ENCODE results near the gene SINHCAF.

Gene SINHCAF

DNA sequence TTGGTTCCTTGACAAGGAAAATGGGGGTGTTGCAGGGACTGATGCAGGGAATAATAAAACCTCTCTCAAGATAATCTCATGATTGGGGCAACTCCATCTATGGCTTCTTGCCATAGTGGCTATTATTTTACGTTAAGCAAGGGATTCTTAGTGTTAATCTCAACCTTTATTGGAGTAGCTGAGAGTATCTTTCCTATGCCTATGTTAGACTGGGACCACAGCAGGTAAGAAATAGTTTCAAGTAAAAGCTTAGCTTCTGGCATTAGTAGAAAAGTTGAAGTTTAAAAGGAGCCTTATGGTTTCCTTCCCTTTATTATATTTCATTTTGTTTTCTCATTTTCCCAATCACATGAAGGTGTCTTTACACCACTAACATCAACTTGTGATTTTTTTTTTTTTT, 16.7 kb downstream of the SINHCAF start:
- FAIRE-seq, result no peak
- TF ChIP-seq POLR2A (IDR thresholded peaks at IDR 0.05; ENCODE audit: low read depth, low read length), result no peak
- DNase-seq (ENCODE audit: insufficient read length, low spot score), result no peak

DNA sequence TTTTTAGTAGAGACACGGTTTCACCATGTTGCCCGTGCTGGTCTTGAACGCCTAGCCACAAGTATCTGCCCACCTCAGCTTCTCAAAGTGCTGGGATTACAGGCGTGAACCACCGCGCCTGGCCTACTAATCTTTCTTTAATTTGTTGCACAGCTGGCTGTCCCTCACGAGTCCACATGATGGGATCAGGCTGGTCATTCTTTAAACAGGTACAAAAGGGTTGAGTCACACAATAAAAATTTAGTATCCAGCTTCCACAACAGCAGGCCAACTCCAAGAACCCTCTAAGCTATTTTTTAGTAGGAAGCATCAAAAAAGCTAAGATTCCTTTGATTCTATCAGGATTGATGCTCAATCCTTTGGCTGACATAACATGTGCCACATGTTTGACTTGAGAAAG, 17.8 kb downstream of the SINHCAF start:
- DNase-seq (ENCODE audit: insufficient read length, low spot score), result no peak
- TF ChIP-seq POLR2A (IDR thresholded peaks at IDR 0.05; ENCODE audit: low read depth, low read length), result no peak
- FAIRE-seq, result no peak

DNA sequence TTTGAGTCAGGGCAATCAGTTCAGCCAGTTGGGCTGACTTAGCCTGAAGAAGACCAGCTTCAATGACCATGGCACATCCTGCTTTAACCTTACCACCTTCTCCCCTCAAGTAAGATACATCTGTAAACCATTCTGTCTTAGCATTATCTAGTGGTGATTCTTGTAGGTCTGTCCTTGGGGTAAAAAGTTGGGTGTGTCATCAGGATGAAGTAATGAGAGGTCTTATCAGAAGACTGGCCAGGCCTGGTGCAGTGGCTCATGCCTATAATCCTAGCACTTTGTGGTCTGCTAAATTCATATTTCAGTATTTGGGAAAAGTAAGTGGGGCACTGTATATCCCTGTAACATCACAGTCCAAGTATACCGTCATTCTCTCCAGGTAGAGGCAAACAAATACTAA, 19.1 kb downstream of the SINHCAF start:
- DNase-seq (ENCODE audit: insufficient read length, low spot score), result no peak
- no peak for FAIRE-seq
- no peak for TF ChIP-seq POLR2A (IDR thresholded peaks at IDR 0.05; ENCODE audit: low read depth, low read length)

DNA sequence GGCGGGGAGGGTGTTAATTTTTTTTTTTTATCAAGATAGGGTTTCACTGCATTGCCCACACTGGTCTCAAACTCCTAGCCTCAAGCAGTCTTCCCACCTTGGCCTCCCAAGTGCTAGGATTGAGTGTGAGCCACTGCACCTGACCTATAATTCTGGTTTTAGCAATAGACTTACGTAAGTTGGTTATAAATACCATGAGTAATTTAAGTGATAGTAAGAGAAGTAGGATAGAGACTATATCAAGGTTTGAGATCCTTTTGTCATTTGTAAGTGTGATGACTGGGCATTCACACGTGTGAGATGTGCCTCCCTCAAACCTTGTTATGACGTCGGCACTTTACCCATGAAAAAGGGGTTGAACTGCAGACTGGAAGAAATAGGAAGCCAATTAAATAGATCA, 22.5 kb downstream of the SINHCAF start:
- no peak for DNase-seq (ENCODE audit: insufficient read length, low spot score)
- TF ChIP-seq POLR2A (IDR thresholded peaks at IDR 0.05; ENCODE audit: low read depth, low read length), result no peak
- no peak for FAIRE-seq

DNA sequence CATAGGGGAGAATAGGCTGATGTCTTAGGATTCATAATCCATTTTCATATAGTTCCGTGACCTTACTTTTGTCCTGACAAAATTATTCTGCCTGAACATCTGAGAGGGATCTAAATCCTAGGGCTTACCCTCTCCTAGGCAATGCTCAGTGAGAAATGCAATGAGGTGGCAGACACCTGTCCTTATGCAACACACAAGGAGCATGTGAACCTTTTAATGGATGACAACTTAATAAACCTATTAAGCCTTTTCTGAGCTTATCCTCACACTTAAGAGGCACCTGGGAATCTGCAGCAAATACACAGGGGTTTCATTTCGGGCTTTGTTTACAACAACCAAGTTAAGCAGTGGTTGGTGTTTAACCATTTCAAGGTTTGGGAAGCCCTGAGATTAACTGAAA, 24.6 kb downstream of the SINHCAF start:
- TF ChIP-seq POLR2A (IDR thresholded peaks at IDR 0.05; ENCODE audit: low read depth, low read length), result no peak
- FAIRE-seq (no peak), DNase-seq (ENCODE audit: insufficient read length, low spot score) (no peak)

DNA sequence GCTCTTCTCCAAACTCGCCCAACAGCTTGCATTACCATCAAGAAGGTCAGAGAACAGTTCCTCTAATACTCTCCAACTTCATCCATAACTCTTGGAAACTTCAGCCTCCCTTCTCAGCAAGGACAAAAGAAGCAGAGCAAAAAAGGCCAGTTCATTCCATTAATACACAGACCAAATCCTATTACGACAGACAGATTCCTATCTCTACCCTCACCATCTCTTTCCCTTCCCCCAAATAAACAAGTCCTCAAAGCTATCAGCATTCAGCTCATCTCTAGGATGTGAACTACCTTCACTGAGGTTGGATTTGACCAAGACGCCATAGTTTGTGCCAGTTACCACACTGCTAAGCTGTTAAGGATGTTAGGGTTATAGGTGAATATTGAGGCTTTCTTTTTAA, 25.2 kb downstream of the SINHCAF start:
- TF ChIP-seq POLR2A (IDR thresholded peaks at IDR 0.05; ENCODE audit: low read depth, low read length), result no peak
- DNase-seq (ENCODE audit: insufficient read length, low spot score) (no peak), FAIRE-seq (no peak)

DNA sequence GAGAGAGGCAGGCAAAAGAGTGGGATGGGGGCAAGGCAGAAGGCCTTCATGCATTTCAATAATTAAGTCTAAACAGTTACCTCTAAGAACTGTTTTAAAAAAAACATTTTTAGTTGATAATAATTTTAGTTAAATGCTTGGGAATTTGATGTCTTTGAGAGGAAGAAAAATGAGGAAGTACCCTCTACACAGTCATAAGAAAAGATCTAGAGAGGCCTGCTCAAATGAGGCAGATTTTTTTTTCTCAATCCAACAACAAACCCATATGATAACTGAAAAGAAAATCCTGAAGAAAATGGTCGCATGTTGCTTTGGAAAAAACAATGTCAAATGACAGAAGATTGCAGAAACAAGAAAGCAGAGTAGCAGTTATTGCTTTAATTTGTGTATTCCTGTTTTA, 25.6 kb downstream of the SINHCAF start:
- no peak for FAIRE-seq
- no peak for TF ChIP-seq POLR2A (IDR thresholded peaks at IDR 0.05; ENCODE audit: low read depth, low read length)
- no peak for DNase-seq (ENCODE audit: insufficient read length, low spot score)

DNA sequence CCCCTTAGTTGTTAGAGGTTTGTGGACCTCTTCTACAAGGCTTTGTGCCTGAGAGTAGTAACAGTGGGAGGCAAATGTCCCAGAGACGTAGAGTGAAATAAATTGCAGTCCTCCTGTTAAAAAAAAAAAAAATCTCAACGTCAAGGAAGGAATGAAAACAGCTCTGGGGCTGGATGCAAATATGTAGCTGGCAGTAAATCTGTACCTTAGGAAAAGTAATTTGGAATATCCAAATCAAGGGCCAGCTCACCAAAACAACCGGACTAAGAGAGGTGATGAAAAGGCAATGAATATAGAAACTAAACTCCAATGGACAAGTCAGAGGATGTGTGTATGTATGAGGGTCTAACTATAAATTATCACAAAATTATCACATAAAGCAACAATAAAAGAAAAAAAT, 27.0 kb downstream of the SINHCAF start:
- DNase-seq (ENCODE audit: insufficient read length, low spot score) (no peak), FAIRE-seq (no peak)
- no peak for TF ChIP-seq POLR2A (IDR thresholded peaks at IDR 0.05; ENCODE audit: low read depth, low read length)

DNA sequence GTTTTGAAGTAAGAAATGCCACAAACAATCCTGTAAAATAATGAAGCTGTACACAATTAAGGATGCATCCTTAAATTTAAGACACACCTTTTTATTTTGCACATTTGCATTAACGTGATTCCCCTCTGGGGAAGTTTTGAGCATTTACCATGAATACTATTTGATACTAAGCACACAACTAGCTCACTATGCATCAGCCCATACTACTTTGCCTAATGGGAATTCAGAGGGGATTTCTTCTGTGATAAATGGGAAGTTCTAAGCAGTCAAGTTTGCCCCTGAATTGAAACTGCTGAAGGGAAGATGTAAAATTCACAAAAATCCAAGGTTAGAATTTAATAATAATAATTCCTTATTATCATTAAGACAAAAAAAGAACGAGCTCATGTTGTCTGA, 27.4 kb downstream of the SINHCAF start:
- FAIRE-seq (no peak), DNase-seq (ENCODE audit: insufficient read length, low spot score) (no peak)

DNA sequence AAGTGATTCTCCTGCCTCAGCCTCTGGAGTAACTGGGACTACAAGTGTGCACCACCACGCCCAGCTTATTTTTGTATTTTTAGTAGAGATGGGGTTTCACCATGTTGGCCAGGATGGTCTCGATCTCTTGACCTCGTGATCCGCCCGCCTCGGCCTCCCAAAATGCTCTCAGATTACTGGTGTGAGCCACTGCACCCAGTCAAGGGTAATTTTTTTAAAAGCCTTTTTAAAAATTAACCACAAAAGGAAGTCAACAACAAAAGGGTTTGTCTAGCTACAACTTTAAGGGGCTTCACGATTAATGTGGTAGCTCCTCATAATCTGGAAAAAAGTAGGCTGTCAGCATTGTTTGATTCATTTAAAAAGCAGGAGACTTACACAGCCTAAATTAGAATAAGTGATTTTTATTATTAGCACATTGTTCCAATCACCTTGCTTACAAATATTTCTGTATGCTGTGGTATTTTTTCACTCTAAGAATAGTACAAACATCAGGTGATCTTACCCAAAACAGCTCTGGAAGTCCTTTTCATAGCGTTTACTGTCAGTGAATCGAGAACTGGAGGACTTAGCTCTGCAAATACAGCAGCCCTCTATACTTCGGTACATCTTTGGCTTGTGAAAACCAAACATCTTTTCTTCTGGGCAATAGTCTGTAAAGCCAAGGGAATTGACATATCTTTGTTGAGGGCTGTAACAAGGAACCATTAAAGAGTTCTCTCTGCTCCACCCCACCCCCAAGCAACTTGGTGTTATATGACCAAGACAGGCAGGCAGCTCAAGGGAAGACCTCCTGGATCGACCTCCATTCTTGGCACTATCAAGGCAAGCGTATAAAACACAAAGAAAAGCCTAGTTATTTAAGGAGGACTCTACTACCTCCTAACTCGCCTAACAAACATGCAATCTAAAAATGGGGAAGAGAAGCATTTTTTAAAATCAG, 28.1 kb downstream of the SINHCAF start:
- DNase-seq (ENCODE audit: insufficient read length, low spot score), result no peak
- FAIRE-seq, result no peak
- TF ChIP-seq POLR2A (IDR thresholded peaks at IDR 0.05; ENCODE audit: low read depth, low read length), result no peak

More for the DNA sequence above, 27.4 kb downstream of the SINHCAF start:
- no peak for TF ChIP-seq POLR2A (IDR thresholded peaks at IDR 0.05; ENCODE audit: low read depth, low read length)

DNA sequence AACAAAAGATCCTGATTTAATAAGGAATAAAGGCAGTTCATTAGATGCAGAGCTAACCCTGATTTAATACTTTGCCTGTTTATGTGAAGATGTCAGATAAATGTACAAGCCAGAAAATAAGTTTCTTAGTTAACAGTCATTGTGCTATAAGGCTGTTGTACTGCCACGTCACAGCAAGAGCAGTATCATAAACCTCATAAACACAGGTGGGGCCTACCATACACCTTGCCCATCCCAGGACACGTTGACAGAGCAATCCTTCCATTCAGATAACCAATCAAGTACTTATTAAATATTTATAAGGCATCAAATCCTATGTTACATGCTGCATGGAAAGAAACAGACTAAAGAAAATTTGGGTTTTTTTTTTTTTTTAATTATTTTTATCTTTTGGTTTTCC, 36.5 kb downstream of the SINHCAF start:
- DNase-seq (ENCODE audit: insufficient read length, low spot score) (no peak), FAIRE-seq (no peak)
- no peak for TF ChIP-seq POLR2A (IDR thresholded peaks at IDR 0.05; ENCODE audit: low read depth, low read length)

DNA sequence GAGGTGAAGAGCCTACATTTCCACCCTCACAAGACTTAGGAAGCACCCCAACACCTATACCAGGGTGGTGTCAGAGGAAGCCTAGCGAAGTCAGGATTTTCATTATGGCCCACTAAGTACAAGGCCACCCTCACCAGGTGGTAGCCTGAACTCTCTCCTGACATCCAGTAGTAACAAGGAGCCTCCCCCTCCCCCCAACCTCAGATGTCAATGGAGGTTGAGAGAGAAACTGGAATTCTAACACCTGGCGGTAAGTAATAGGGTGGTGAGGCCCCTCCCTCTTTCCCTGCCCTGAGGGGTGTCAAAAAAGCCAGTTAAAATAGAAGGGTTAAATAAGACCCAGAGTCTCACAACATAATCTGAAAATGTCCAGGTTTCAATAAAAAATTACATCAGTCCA, 37.6 kb downstream of the SINHCAF start:
- FAIRE-seq, result no peak
- DNase-seq (ENCODE audit: insufficient read length, low spot score), result no peak
- no peak for TF ChIP-seq POLR2A (IDR thresholded peaks at IDR 0.05; ENCODE audit: low read depth, low read length)

DNA sequence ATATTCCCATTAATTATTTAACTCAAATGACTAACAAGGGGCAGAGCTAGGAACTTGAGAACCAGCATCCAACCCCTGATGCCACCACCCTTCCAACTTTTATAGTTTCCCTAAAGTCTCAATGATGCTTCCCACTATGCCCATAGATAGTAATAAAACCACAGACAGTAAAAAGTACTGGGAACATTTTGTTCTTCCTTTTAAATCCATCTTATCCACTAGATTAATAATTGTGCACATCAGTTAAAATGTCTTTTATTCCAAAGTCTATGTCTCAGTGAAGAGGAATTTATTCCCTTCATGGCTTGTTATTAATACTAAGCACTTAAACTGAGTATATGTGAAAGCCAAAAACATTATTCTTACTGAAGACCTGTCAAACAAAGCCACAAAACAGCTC, 45.8 kb downstream of the SINHCAF start:
- no peak for TF ChIP-seq POLR2A (IDR thresholded peaks at IDR 0.05; ENCODE audit: low read depth, low read length)
- DNase-seq (ENCODE audit: insufficient read length, low spot score) (no peak), FAIRE-seq (peak; percentile 27)

DNA sequence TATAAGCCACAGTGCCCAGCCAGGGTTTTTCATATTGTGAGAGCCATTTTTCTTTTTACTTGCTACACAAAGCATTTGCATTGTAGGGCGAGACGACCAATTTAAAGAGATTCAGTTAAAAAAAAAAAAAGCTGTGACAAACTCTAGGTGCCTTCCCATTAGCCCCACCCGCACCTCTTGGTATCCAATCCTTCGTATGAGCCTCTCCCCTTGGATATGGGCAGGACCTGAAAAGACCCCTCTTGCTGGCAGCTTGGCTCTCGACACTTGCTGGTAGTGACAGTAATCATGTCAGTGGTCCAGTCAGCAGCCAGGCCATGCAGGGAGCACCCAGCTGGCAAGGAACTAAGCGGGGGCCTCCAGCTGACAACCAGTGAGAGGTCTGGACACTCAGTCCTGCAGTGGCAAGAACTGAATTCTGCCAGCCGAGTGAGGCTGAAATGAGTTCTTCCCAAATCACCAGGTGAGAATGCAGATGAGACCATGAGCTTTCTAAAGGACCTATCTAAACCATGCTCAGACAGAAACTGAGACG, 46.5 kb downstream of the SINHCAF start:
- FAIRE-seq (no peak), DNase-seq (ENCODE audit: insufficient read length, low spot score) (no peak)

DNA sequence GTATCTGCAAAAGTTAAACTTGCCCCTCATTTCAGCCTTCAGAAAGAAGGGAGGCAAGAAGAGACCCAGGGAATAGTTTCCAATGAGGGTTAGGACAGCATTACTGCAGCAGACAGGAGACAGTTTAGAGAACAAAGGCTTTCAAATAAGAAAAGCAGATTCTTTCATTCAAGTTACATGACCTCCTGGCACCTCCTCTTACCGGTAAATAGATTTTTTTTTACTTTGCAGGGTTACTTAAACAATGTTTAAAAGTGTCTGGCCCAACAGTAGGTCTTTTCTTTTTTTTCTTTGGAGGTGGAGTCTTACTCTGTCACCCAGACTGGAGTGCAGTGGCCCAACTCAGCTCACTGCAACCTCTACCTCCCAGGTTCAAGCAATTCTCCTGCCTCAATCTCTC, 47.1 kb downstream of the SINHCAF start:
- no peak for DNase-seq (ENCODE audit: insufficient read length, low spot score)
- FAIRE-seq, result no peak

More for the DNA sequence above, 46.5 kb downstream of the SINHCAF start:
- no peak for TF ChIP-seq POLR2A (IDR thresholded peaks at IDR 0.05; ENCODE audit: low read depth, low read length)

More for the DNA sequence above, 47.1 kb downstream of the SINHCAF start:
- TF ChIP-seq POLR2A (IDR thresholded peaks at IDR 0.05; ENCODE audit: low read depth, low read length), result no peak

Data from H54 (cell line).